ENCODE measurements around the gene A1BG.

A1BG gene

GRCh38 chr19:58362272-58362994 is 9.1 kb upstream of the A1BG start, which contains the start of gene ZNF497:
Gene ZNF497, minus strand, starts transcription at chr19:58362751. Its CDS starts 5,116 bp downstream, at chr19:58357635.
- peak; percentile 92; the same call in 1 of the 2 replicates for TF ChIP-seq TAF1 (IDR thresholded peaks at IDR 0.05; ENCODE audit: borderline replicate concordance, insufficient read depth, low read length)
- peak in 1 of 2 experiments; percentile 45; a peak in 1 of 4 replicates for TF ChIP-seq REST (IDR thresholded peaks at IDR 0.05; ENCODE audit: insufficient read depth in 1 of 2, low read depth in 2 of 2, low read length in 2 of 2)
- peak; percentile 96 for TF ChIP-seq FOXP2 (optimal IDR thresholded peaks at IDR 0.05; ENCODE audit: borderline replicate concordance, extremely low read depth, extremely low read length, insufficient read depth)
- peak; percentile 90 for TF ChIP-seq POLR2AphosphoS5 (IDR thresholded peaks at IDR 0.05; ENCODE audit: low read depth, low read length)
- peak; percentile 91; the same call in 1 of the 2 replicates for TF ChIP-seq SIN3A (IDR thresholded peaks at IDR 0.05; ENCODE audit: borderline replicate concordance, insufficient read depth, low read length)

- peak; percentile 53 for TF ChIP-seq FOXP2 (optimal IDR thresholded peaks at IDR 0.05; ENCODE audit: borderline replicate concordance, extremely low read depth, extremely low read length, insufficient read depth)
- TF ChIP-seq POLR2AphosphoS5 (IDR thresholded peaks at IDR 0.05; ENCODE audit: low read depth, low read length) = no peak
Observed at GRCh38 chr19:58361900-58362271, 8.6 kb upstream of the A1BG start.

GRCh38 chr19:58357481-58358145 is 4.3 kb upstream of the A1BG start:
- no peak for TF ChIP-seq SIN3A (IDR thresholded peaks at IDR 0.05; ENCODE audit: borderline replicate concordance, insufficient read depth, low read length)
- no peak for TF ChIP-seq POLR2AphosphoS5 (IDR thresholded peaks at IDR 0.05; ENCODE audit: low read depth, low read length)
- no peak for TF ChIP-seq TAF1 (IDR thresholded peaks at IDR 0.05; ENCODE audit: borderline replicate concordance, insufficient read depth, low read length)
- TF ChIP-seq REST (IDR thresholded peaks at IDR 0.05; ENCODE audit: insufficient read depth in 1 of 2, low read depth in 2 of 2, low read length in 2 of 2) = no peak
- no peak for TF ChIP-seq FOXP2 (optimal IDR thresholded peaks at IDR 0.05; ENCODE audit: borderline replicate concordance, extremely low read depth, extremely low read length, insufficient read depth)

- TF ChIP-seq FOXP2 (optimal IDR thresholded peaks at IDR 0.05; ENCODE audit: borderline replicate concordance, extremely low read depth, extremely low read length, insufficient read depth) (no peak), POLR2AphosphoS5 (IDR thresholded peaks at IDR 0.05; ENCODE audit: low read depth, low read length) (no peak), REST (IDR thresholded peaks at IDR 0.05; ENCODE audit: insufficient read depth in 1 of 2, low read depth in 2 of 2, low read length in 2 of 2) (no peak), SIN3A (IDR thresholded peaks at IDR 0.05; ENCODE audit: borderline replicate concordance, insufficient read depth, low read length) (no peak), TAF1 (IDR thresholded peaks at IDR 0.05; ENCODE audit: borderline replicate concordance, insufficient read depth, low read length) (no peak)
Observed at GRCh38 chr19:58356766-58357480, 3.6 kb upstream of the A1BG start.
